GM18520 (cell line): Measurements from ENCODE around the gene CBFB.
"Not testable (repeated sequence)": the region's sequence is repeated elsewhere in the genome, so short reads cannot be mapped to it uniquely, and the experiment has no call there.

ENCODE experiments used
- ATAC-seq: cut with Tn5 transposase; IDR thresholded peaks from one replicate; pipeline ENCODE4 v1.9.1; 2021; ENCODE audit not compliant: unreplicated experiment

Gene CBFB

DNA sequence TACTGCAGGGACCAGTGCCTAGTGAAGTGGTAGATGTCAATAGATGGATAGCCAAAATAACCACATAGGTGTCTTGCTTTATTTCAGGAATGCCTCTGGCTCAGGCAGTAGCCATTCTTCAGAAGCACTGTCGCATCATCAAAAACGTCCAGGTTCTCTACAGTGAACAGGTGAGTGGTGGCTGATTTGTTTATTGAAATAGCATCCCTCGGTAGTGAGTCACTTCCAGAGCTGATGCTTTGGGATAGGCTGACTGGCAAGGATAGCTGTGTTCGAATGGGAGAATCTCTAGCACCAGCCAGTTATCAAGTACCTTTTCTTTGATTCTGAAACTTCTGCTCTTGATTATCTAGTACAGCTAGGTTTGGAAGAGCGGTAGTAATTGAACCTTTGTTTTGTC lies 91.1 kb downstream of the CBFB start:
- ATAC-seq: no peak

DNA sequence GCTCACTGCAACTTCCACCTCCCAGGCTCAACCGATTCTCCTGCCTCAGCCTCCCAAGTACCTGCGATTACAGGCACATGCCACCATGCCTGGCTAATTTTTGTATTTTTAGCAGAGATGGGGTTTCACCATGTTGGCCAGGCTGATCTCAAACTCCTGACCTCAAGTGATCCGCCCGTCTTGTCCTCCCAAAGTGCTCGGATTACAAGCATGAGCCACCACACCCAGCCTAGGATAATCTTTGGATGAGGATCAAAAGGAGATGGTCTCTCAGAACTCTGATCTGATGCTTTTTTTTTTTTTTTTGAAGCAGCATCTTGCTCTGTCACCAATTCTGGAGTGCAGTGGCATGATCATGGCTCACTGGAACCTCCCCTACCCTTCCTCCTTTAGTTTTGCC lies 93.8 kb downstream of the CBFB start:
- not testable (repeated sequence) for ATAC-seq

DNA sequence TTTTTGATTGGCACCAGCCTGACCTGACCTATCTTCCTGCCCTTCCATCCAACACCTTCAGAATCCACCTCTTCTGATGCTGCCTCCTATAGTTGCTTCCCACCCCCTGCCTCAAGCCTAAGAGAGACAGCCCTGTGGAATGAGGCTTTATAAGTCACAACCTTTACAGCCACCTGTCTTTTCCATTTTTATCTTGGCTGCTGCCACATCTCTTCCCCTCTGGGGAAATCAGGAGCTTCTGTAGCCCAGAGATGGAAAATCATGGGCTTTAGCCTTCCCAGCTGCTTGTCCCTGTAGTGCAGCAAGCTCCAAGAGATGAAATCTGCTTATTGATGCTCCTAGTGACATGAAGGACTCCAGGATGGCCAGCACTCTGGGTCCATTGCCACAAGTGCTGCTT lies 99.5 kb downstream of the CBFB start:
- ATAC-seq: no peak

DNA sequence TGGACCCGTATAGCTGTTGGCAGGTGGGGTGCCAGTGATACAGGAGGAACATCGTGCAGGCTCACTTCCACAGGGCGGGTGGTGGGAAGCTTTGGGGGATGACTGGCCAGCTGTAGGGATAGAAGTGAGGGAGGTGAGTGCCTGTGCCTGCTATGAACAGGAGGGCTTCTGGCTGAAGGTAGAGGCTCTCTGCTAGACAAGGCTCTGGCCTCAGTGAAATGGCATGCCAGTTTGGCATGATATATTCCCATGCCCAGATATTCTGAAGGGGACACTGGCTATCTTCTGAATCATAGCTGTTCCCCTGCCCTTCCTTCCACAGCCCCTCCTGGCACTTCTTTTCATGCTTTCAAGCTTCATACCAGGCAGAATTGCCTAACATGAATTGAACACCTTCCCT lies 99.9 kb downstream of the CBFB start:
- no peak for ATAC-seq

DNA sequence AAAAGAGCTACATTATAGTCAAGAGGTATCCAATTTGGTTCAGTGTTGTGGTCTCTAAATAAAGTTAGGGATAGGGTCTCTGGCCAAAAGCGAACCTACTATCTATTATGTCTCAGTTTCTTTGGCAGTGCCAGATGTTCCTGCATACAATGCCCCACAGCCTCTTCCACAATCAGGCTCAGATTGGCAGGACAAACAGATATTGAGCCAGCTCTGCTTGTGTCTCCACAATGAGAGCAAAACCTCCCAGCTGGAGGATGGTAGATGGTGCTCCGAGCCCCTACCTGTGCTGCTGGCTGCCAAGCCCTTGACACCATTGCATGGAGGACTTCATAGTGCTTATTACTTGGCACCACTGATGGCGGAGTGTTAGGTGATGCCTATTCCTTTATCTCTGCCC lies 100.5 kb downstream of the CBFB start:
- no peak for ATAC-seq

DNA sequence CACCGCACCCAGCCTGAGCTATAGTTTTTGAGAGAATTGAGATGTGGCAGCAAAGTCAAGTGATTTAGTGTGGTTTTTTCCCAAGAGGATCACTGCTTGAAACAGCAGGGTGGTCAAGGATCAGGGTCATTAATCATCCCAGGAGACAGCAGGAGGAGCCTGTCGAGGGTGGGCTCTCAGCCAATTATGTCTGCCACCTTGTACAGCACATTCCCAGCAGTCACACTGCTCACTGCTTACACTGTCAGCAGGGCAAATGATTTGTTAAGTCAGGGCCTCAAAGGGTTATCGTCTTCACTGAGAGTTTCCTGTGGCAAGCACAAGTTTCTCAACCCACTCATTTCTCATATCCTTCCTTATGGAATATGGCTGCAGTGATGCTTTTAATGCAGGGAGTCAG lies 108.7 kb downstream of the CBFB start:
- ATAC-seq: no peak

DNA sequence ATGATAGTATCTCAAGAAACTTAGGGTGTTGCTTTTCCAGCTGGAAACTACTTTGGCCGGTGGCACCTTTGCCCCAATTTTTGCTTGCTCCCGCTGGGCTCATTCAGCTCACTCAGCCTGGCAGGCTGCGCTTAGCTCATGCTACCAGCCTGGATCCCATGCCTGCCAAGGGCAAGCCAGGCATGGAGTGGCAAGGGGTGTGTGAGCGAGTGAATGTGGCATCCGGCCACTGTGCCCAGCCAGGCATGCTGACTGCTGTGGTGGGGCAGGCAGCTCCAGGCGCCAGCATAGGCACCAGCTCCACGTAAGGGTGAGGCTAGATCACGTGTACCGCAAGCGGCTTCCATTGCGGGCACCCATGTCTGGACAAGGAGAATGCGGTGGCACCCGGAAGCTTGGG lies 112.4 kb downstream of the CBFB start:
- ATAC-seq: no peak

DNA sequence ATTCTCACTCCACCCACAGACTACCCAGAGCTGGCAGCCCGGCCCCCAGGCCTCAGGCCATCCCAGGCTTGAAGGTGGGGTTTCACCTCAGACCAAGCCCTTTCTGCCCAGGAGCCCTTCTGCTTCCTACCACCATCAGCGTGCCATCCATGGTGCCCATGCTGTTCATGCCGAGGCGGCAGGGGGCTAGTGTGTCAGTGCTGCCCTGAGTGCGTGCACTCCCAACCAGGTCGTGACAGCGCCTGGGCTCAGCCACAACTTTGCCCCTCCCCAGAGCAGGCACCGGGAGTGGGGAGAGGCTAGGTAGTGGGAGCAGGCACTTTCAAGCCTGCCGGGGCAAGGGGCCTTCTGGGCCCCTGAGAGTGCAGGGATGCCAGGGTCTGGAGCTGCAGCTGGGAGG lies 113.4 kb downstream of the CBFB start:
- ATAC-seq: no peak

DNA sequence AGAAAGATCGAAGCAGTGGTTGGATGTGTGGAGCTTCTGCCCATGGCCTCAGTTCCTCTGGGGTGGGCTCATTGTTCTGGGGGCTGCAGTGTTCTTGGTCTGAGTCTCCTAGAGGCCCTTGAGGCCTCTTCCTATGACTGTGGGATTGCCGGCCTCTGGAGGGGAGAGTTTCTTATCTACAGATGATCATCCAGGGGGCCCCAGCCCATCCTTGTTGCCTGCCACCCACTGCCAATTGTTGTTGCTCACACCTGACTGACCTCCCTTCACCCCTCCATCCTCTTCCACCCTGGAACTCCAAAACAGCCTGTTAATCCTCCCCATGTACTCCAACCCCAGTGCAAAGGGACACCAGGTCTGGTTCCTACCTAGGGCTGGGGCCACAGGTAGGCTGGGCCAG lies 116.0 kb downstream of the CBFB start:
- ATAC-seq: no peak

DNA sequence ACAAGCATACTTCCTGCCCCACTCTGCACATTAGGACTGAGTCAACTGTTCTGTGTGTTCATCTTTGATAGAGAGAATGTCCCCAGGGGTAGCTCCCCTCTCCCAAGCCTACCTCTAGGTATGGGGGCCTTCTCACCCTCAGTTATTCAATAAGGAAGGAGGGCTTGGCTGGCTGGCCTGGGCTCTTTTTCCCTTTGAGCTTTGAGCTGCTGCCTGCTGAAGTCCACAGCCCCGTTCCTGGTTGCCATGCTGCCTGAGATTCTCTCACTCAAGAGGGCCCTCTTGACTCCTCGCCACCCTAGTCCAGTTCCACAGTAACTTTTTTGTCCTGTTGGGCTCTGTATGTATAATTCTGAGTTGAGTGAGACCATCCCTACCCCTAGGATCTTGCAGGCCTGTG lies 116.8 kb downstream of the CBFB start:
- no peak for ATAC-seq

DNA sequence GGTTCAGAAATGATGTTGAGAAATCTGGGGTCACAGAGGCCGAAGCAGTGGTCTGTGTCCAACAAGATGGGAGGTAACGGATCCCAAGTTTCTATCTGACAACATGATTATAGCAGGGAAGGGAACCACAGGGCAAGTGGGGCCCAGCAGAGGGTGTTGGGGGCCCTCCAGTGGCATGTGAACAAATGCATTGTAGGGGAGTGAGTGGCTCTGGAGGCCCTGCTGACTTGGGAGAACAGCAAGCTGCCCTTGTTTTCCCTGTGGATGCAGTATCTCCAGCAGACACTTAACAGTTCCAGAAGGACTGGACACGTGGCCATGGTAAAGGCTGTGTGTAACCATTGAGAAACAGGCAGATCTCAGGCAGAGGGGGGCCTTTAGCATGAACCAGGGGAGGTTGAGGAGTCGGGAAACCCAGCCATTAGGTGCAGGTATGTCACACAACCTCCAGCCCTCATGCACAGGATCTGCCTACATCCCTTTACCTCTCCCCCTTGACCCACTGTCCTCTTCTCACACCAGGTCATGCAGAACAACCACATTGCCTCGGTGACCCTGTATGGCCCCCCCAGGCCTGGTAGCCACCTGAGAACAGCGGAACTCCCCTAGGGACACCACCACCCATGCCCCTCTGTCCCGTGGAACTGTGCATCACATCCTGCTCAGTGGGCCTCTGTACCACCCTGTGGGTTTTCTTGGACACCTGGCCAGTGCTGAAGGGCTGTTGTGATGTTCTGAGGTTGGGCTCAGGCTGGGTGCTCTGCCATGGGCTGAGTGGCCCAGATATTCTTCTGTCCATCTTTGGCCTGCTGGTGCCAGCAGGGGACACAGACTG lies 117.8 kb downstream of the CBFB start:
- ATAC-seq: no peak

DNA sequence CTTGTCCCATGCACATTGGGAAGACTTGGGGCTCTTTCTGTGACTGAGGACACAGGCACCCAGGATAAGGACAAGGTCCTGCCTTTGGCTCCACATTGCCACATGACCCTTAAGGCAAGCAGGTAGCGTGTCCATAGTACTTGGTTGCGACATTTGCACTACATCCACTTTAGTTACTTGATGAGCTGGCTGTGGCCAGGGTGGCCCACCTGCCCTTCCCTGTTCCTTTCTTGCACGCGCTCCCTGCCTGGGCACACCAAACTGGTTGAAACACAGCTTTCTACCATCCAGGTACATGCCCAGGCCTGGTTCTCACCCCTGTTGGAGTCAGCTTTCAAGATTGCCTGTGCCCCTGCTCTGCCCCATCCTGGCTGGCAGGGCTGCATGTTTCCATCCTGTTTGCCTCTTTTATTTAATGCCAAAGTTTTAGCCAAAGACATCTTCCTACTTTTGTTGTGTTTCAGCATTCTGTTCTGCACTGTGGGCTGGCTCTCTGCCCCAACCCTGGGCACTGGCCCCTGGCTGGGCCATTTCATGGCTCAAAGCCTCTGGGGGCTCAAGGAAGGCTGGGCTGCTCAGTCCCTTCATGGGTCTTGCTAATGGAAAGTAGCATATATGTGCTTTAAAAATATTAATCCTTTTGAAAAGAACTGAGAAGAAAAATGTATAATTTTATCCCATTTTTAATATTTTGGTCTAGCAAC lies 118.6 kb downstream of the CBFB start:
- no peak for ATAC-seq

DNA sequence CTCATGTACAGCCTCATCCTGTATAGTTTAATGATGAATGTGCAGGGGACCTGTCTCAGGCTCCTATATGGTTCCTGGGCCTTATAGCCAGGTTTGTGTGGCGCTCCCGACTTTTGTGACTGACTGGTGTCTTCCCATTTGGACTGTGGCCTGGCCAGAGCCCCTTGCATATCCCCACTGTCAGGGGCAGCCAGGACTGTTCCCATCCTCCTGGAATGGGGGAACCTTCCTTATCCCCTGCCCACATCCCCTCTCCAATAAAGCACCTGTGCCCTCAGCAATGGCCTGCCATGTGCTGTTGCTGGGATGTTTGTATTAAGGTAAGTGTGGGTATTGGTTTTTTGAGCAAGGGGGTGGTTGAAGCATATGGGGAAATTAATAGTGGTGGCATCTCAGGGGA lies 119.3 kb downstream of the CBFB start:
- ATAC-seq: no peak

DNA sequence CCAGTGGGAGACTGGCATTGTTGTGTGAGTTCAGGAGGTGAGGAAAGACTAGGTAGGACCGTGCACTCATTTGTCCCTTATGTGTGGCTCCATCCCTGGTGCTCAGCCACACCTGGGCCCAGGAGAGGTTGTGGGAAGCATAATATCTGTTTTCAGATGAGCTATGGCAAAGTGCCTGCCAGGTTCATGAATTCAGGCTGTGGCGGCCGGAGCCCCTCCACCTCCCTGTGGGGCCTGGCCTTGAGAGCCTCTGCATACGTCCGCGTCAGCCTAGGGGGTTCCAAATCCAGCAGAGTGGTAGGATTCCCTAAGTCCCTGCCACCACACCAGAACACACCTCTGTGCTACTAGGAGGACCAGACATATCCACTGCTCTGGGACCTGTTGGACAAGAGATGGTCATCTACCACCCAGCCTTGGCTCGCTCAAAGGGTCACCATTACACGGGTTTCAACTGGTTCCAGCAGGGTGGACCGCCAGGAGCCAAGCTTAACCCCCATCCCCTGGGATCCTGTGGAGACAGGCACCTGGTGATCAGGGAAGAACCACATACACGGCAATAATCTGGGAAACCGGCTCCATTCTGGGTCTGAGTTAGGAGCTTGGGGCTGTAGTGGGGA lies 119.8 kb downstream of the CBFB start:
- ATAC-seq: no peak

DNA sequence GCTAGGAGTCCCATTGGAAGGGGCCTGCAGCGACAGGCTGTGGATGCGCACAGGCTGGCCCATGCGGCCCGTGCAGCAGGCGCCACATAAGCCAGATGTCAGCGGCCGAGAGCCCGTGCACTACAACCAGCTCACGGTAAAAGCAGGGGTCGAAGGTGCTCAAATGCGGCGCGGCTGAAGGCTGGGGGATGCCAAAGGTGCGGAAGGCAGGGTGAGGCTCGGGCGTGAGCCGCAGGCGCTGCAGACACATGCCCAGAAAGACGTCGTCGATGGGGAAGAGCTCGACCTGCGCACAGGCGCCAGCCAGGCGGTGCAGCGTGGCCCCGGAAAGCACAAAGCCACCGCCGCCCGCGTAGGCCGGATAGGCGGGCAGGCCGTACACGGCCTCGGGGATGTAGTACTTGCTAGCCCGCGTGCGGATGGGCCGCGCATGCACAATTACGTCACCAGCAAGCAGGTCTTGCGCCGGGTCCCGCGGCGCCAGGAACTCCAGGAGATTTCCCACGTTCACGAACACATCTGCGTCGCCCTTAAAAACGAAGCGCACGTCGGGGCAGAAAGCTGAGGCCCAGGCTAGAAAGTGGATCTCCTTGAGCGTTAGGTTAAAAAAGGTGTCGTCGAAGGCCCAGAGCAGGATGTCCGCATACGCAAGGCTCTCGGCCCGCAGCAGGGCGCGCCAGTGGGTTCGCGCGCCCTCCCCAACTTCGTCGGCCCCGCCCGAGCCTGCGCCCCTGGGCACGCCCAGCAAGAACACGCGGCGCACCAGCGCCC lies 120.5 kb downstream of the CBFB start:
- ATAC-seq: no peak

DNA sequence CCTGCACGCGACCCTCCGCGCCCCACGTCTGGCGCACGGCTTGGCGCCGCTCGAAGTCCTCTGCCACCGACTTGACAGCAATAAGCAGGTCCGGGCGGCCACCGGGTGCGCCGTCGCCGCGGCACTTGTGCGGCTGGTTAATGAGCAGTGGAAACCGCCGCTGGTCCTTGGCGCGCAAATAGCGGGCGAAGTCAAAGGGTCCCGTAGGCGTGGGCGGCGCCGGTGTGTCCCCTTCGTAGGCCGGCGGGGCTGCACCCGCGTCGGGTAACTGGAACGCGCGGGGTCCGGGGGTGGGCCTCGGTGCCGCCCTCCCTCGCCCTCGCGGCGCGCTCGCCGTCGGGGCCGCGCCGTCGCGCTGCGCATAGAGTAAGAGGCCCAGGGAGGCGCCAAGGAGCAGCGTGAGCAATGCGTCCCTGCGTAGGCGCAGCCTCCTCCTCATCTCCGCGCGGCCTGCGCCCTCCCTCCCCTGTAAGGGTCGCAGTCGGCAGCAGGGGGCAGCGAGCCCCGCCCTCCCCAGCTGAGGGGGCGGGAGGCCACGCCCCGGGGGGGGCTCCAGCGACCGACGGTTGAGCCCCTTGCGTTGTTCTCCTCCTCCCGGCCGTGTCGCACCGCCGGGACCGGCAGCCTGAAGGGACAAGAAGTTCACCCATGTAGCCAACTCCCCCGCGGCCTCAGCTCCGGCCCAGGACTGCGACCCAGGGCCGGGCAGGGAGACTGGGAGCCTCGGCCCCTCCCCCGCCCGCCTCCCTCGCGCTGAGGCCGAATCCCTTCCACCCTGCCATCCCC lies 121.3 kb downstream of the CBFB start:
- ATAC-seq: no peak
